Sigmoid colon (tissue), 7 donors: ENCODE data around the gene RSPH10B. TPM values are rescaled to one million over a fixed set of nuclear protein-coding genes. Genes with fewer than 3 reads are reported as not detected.
A peak's percentile ranks its signal among the peaks of the same experiment; 100 is the strongest.
"Not testable (repeated sequence)": the region's sequence is repeated elsewhere in the genome, so short reads cannot be mapped to it uniquely, and the experiment has no call there.

ENCODE experiments used
- DNase-seq: peaks from one replicate; pipeline ENCODE4 v3.0.0-alpha.2; 2019
- H3K27ac ChIP-seq, 4 donors: fragments of 200-600 bp; sonication (generic); one replicate each; pipeline ENCODE4 v1.5.1; 2016 to 2019; ENCODE audit warnings: mild to moderate bottlenecking in 1 of 4
- H3K27me3 ChIP-seq, 3 donors: fragments of 200-600 bp; sonication (generic); one replicate each; pipeline ENCODE4 v1.5.1; 2019; ENCODE audit warnings: mild to moderate bottlenecking in 1 of 3
- H3K36me3 ChIP-seq, 4 donors: fragments of 200-600 bp; sonication (generic); one replicate each; pipeline ENCODE4 v1.5.1; 2016 to 2019
- H3K4me1 ChIP-seq, 4 donors: fragments of 200-600 bp; sonication (generic); one replicate each; pipeline ENCODE4 v1.5.1; 2017 to 2019
- H3K4me3 ChIP-seq, 4 donors: fragments of 200-600 bp; sonication (generic); one replicate each; pipeline ENCODE4 v1.5.1; 2017 to 2019; ENCODE audit warnings: mild to moderate bottlenecking in 2 of 4, moderate library complexity in 1 of 4
- H3K9me3 ChIP-seq, 4 donors: fragments of 200-600 bp in 3 of 4; sonication (generic) in 3 of 4; one replicate each; pipeline versions ENCODE4 v1.5.1 to v1.6.1; 2013 to 2019
- CTCF ChIP-seq, 4 experiments: fragments of 450-650 bp in 3 of 4; fragments of 200-600 bp in 1 of 4; IDR thresholded peaks; one replicate each; pipeline ENCODE4 v1.5.1; 2016 to 2019; ENCODE audit warnings: antibody characterized with exemption in 4 of 4, mild to moderate bottlenecking in 3 of 4, moderate library complexity in 2 of 4
- EP300 ChIP-seq, 4 donors: sonication (generic); formaldehyde crosslinking; IDR thresholded peaks; one replicate each; pipeline ENCODE4 v1.6.1; 2017; ENCODE audit warnings: antibody characterized with exemption in 4 of 4
- POLR2A ChIP-seq, 2 donors: fragments of 450-650 bp; IDR thresholded peaks; one replicate each; pipeline ENCODE4 v1.6.1; 2016; ENCODE audit warnings: antibody characterized with exemption in 2 of 2, mild to moderate bottlenecking in 2 of 2, moderate library complexity in 2 of 2
- POLR2AphosphoS5 ChIP-seq, 4 donors: sonication (generic); formaldehyde crosslinking; IDR thresholded peaks; one replicate each; pipeline ENCODE4 v1.6.1; 2017; ENCODE audit warnings: antibody characterized with exemption in 4 of 4
- WGBS, 2 donors: extraction: QIAGEN DNeasy Blood & Tissue Kit; methylation state at CpG; one replicate each; pipeline ENCODE4 v1.1.7; 2013; 5-methylcytosine and 5-hydroxymethylcytosine counted together
- intact Hi-C: fragments of 100-400 bp; cut with DNase I; formaldehyde crosslinking; loops from one replicate; pipeline ENCODE4 v1.15.1; 2023
- polyA plus RNA-seq, 3 donors: library from polyadenylated mRNA; stranded (reverse); fragments of 200-250 nt; gene quantifications; one replicate each; pipeline ENCODE4 v1.2.3, GENCODE V29; 2013
- total RNA-seq, 4 donors: library from RNA; depleted of rRNA; stranded (reverse); fragments of >200 nt; gene quantifications; one replicate each; pipeline ENCODE4 v1.1.0, GENCODE V29; 2016
- donor health status: healthy with polysubstance abuse.
- donor health status: Bipolar disorder and iron deficiency.
- donor health status: healthy.

Gene RSPH10B
- total RNA-seq (under 1 TPM in 2 of 4 donors, not detected in 2; 0.16 to 0.36 TPM), polyA plus RNA-seq (under 1 TPM in 1 of 3 donors, not detected in 2; 0.09 TPM)

- H3K36me3 ChIP-seq, H3K9me3 ChIP-seq, H3K4me1 ChIP-seq, H3K27me3 ChIP-seq, DNase-seq, intact Hi-C loops, H3K4me3 ChIP-seq, H3K27ac ChIP-seq: not testable (repeated sequence)
- 5 to 17% methylated on average over 26 to 27 of the region's 43 CpGs for WGBS, 2 donors
Observed at GRCh38 chr7:5970347-5970911, at the start of gene RSPH10B. RSPH10B (minus strand) TSS chr7:5970689; CDS start chr7:5967116, 3,573 bp downstream.

GRCh38 chr7:6016653-6016966, 46.1 kb upstream of the RSPH10B start:
- no peaks in the 10 kb centered on the region for H3K27me3 ChIP-seq
- 95 to 96% methylated on average over 8 of the region's 8 CpGs for WGBS, 2 donors
- no peak for DNase-seq
- intact Hi-C loops, result no loop called here
- no peak for TF ChIP-seq EP300 (IDR thresholded peaks at IDR 0.05)
- no peaks in the 10 kb centered on the region for H3K9me3 ChIP-seq
- no peak overlapping the region for H3K4me3 ChIP-seq
- peaks cover 0 to 42% (median 22%) of the 10 kb centered on the region in 4 donors for H3K4me1 ChIP-seq
- H3K27ac ChIP-seq, result peak overlapping the region; percentile 23 to 96 (median 66)
- H3K36me3 ChIP-seq, result peaks cover 10 to 55% (median 28%) of the 10 kb centered on the region in 4 donors

- peak overlapping the region; percentile 23 to 96 (median 66) for H3K27ac ChIP-seq
- no peaks in the 10 kb centered on the region for H3K9me3 ChIP-seq
- TF ChIP-seq EP300 (IDR thresholded peaks at IDR 0.05) (peak in 1 of 4 donors; percentile 55), CTCF (IDR thresholded peaks at IDR 0.05) (no peak), POLR2A (IDR thresholded peaks at IDR 0.05) (no peak), POLR2AphosphoS5 (IDR thresholded peaks at IDR 0.05) (peak in 2 of 4 donors; percentile 10 to 40)
- intact Hi-C loops, result no loop called here
- whole genome bisulfite sequencing, 2 donors, result 87 to 90% methylated on average over 8 of the region's 8 CpGs
- H3K4me1 ChIP-seq, result peaks cover 0 to 47% (median 24%) of the 10 kb centered on the region in 4 donors
- peak; percentile 91 for DNase-seq
- H3K27me3 ChIP-seq, result no peaks in the 10 kb centered on the region
- H3K4me3 ChIP-seq, result no peak overlapping the region
- peaks cover 10 to 49% (median 28%) of the 10 kb centered on the region in 4 donors for H3K36me3 ChIP-seq
Observed at GRCh38 chr7:6015917-6016652, 45.6 kb upstream of the RSPH10B start.

GRCh38 chr7:6012355-6013104, 42.0 kb upstream of the RSPH10B start:
- H3K27me3 ChIP-seq, result no peaks in the 10 kb centered on the region
- DNase-seq, result no peak
- no peaks in the 10 kb centered on the region for H3K9me3 ChIP-seq
- peaks cover under 1 to 14% (median 7%) of the 10 kb centered on the region in 4 donors for H3K36me3 ChIP-seq
- H3K4me3 ChIP-seq, result no peak overlapping the region
- 23 to 70% methylated on average over 14 of the region's 14 CpGs for WGBS, 2 donors
- peak overlapping the region in 3 of 4 donors; percentile 36 to 96 (median 91) for H3K27ac ChIP-seq
- TF ChIP-seq POLR2A (IDR thresholded peaks at IDR 0.05) (no peak), EP300 (IDR thresholded peaks at IDR 0.05) (no peak), CTCF (IDR thresholded peaks at IDR 0.05) (no peak), POLR2AphosphoS5 (IDR thresholded peaks at IDR 0.05) (peak in 2 of 4 donors; percentile 14 to 58)
- intact Hi-C loops, result no loop called here
- H3K4me1 ChIP-seq, result peaks cover 0 to 69% (median 48%) of the 10 kb centered on the region in 4 donors

GRCh38 chr7:6011541-6011940, 41.1 kb upstream of the RSPH10B start:
- Histone ChIP-seq H3K27ac (peak overlapping the region in 2 of 4 donors; percentile 91 to 96), H3K4me1 (peaks cover 0 to 65% (median 47%) of the 10 kb centered on the region in 4 donors)
- intact Hi-C loops, result no loop called here

GRCh38 chr7:6010370-6010769, 39.9 kb upstream of the RSPH10B start:
- intact Hi-C loops, H3K4me3 ChIP-seq, H3K36me3 ChIP-seq, H3K9me3 ChIP-seq, H3K27me3 ChIP-seq, DNase-seq: not testable (repeated sequence)
- Histone ChIP-seq H3K27ac (peak overlapping the region in 3 of 4 donors; percentile 91 to 96 (median 91)), H3K4me1 (peaks cover 0 to 53% (median 37%) of the 10 kb centered on the region in 4 donors)
- WGBS, 2 donors, result 80 to 94% methylated on average over 8 of the region's 8 CpGs

More at GRCh38 chr7:6011541-6011940, 41.1 kb upstream of the RSPH10B start:
- 82 to 89% methylated on average over 2 of the region's 2 CpGs for WGBS, 2 donors
- no peaks in the 10 kb centered on the region for H3K9me3 ChIP-seq
- no peak for TF ChIP-seq POLR2AphosphoS5 (IDR thresholded peaks at IDR 0.05)
- TF ChIP-seq POLR2A (IDR thresholded peaks at IDR 0.05), result no peak
- no peak for TF ChIP-seq EP300 (IDR thresholded peaks at IDR 0.05)
- no peaks in the 10 kb centered on the region for H3K27me3 ChIP-seq
- peaks cover 0 to 4% (median 3%) of the 10 kb centered on the region in 4 donors for H3K36me3 ChIP-seq
- H3K4me3 ChIP-seq, result no peak overlapping the region
- DNase-seq, result no peak
